ENCODE results near the gene HOXD13. TPM values are rescaled to one million over a fixed set of nuclear protein-coding genes. Genes with fewer than 3 reads are reported as not detected.

Gene HOXD13
- total and polyA plus RNA-seq, 7 experiments from 2014 or later = not detected

- Histone ChIP-seq H3K27me3 (ENCODE audit: control insufficient read depth in 2 of 2, insufficient read depth in 2 of 2, low read length in 2 of 2) (peaks cover 32 to 59% of the 10 kb centered on the region in 2 donors), H3K9me3 (ENCODE audit: control insufficient read depth in 2 of 3, low read length in 3 of 3) (no peaks in the 10 kb centered on the region), H3K27ac (ENCODE audit: low read depth, low read length) (no peak overlapping the region), H3K4me3 (ENCODE audit: low read length) (no peak overlapping the region), H3K4me1 (ENCODE audit: control insufficient read depth in 2 of 2, insufficient read depth in 2 of 2, low read length in 2 of 2) (peaks cover 10 to 14% of the 10 kb centered on the region in 2 donors), H3K36me3 (ENCODE audit: control insufficient read depth in 2 of 3, insufficient read depth in 3 of 3, low read length in 3 of 3) (no peaks in the 10 kb centered on the region)
- CTCF ChIA-PET = no interaction called here
- H3K27ac Mint-ChIP-seq = peak overlapping the region in 2 of 9 donors; percentile 14 to 29
- H3K27me3 Mint-ChIP-seq = peaks cover 85 to 95% (median 90%) of the 10 kb centered on the region in 5 donors
- DNase-seq (peak in 1 of 9 donors; percentile 6), ATAC-seq (no peak)
- H3K9me3 Mint-ChIP-seq = peaks cover 0 to 21% (median 0%) of the 10 kb centered on the region in 11 donors
- H3K4me3 Mint-ChIP-seq = no peak overlapping the region
- H3K36me3 Mint-ChIP-seq = peaks cover 0 to 5% (median 0%) of the 10 kb centered on the region in 5 donors
- H3K4me1 Mint-ChIP-seq = peaks cover 21 to 38% (median 26%) of the 10 kb centered on the region in 7 donors
- intact Hi-C loops (cut with micrococcal nuclease) = no loop called here
- POLR2A ChIA-PET = no interaction called here
These were observed 8.1 kb downstream of the HOXD13 start for GRCh38 chr2:176100547-176101140.

GRCh38 chr2:176101216-176101830, 8.8 kb downstream of the HOXD13 start:
- ATAC-seq (no peak), DNase-seq (no peak)
- Mint-ChIP-seq H3K9me3 (peaks cover 0 to 19% (median 2%) of the 10 kb centered on the region in 11 donors), H3K27ac (no peak overlapping the region), H3K36me3 (peaks cover 0 to 5% (median 2%) of the 10 kb centered on the region in 5 donors), H3K27me3 (peaks cover 85 to 95% (median 90%) of the 10 kb centered on the region in 5 donors), H3K4me3 (no peak overlapping the region), H3K4me1 (peaks cover 23 to 42% (median 30%) of the 10 kb centered on the region in 7 donors)
- Histone ChIP-seq H3K9me3 (ENCODE audit: control insufficient read depth in 2 of 3, low read length in 3 of 3) (no peaks in the 10 kb centered on the region), H3K27ac (ENCODE audit: low read depth, low read length) (no peak overlapping the region), H3K4me3 (ENCODE audit: low read length) (no peak overlapping the region), H3K36me3 (ENCODE audit: control insufficient read depth in 2 of 3, insufficient read depth in 3 of 3, low read length in 3 of 3) (no peaks in the 10 kb centered on the region), H3K4me1 (ENCODE audit: control insufficient read depth in 2 of 2, insufficient read depth in 2 of 2, low read length in 2 of 2) (peaks cover 13 to 15% of the 10 kb centered on the region in 2 donors), H3K27me3 (ENCODE audit: control insufficient read depth in 2 of 2, insufficient read depth in 2 of 2, low read length in 2 of 2) (peaks cover 27 to 56% of the 10 kb centered on the region in 2 donors)
- ChIA-PET CTCF (no interaction called here), POLR2A (no interaction called here)
- intact Hi-C loops (cut with micrococcal nuclease) = no loop called here

GRCh38 chr2:176101842-176102241, 9.3 kb downstream of the HOXD13 start:
- Mint-ChIP-seq H3K4me1 (peaks cover 19 to 39% (median 27%) of the 10 kb centered on the region in 7 donors), H3K27ac (no peak overlapping the region), H3K27me3 (peaks cover 83 to 92% (median 88%) of the 10 kb centered on the region in 5 donors), H3K4me3 (no peak overlapping the region), H3K36me3 (peaks cover 0 to 5% (median 3%) of the 10 kb centered on the region in 5 donors), H3K9me3 (peaks cover 0 to 20% (median 2%) of the 10 kb centered on the region in 11 donors)
- DNase-seq (peak in 1 of 9 donors; percentile 12), ATAC-seq (no peak)
- ChIA-PET CTCF (no interaction called here), POLR2A (no interaction called here)
- Histone ChIP-seq H3K9me3 (ENCODE audit: control insufficient read depth in 2 of 3, low read length in 3 of 3) (no peaks in the 10 kb centered on the region), H3K4me3 (ENCODE audit: low read length) (no peak overlapping the region), H3K36me3 (ENCODE audit: control insufficient read depth in 2 of 3, insufficient read depth in 3 of 3, low read length in 3 of 3) (no peaks in the 10 kb centered on the region), H3K4me1 (ENCODE audit: control insufficient read depth in 2 of 2, insufficient read depth in 2 of 2, low read length in 2 of 2) (peaks cover 7 to 17% of the 10 kb centered on the region in 2 donors), H3K27me3 (ENCODE audit: control insufficient read depth in 2 of 2, insufficient read depth in 2 of 2, low read length in 2 of 2) (peaks cover 22 to 53% of the 10 kb centered on the region in 2 donors), H3K27ac (ENCODE audit: low read depth, low read length) (no peak overlapping the region)
- intact Hi-C loops (cut with micrococcal nuclease) = no loop called here

- Mint-ChIP-seq H3K4me1 (peaks cover 18 to 38% (median 25%) of the 10 kb centered on the region in 7 donors), H3K27ac (no peak overlapping the region), H3K9me3 (peaks cover 0 to 20% (median 2%) of the 10 kb centered on the region in 11 donors), H3K27me3 (peaks cover 81 to 92% (median 87%) of the 10 kb centered on the region in 5 donors), H3K4me3 (peak overlapping the region in 1 of 10 donors; percentile 3), H3K36me3 (peaks cover 0 to 5% (median 3%) of the 10 kb centered on the region in 5 donors)
- H3K27ac ChIP-seq (ENCODE audit: low read depth, low read length) = no peak overlapping the region
- DNase-seq = no peak
- ChIA-PET CTCF (no interaction called here), POLR2A (interaction anchor here (1.0 kb wide), 1 partner anchor 26 kb away, joined by 3 read pairs; no protein-coding TSS in a partner anchor)
- no peaks in the 10 kb centered on the region for H3K36me3 ChIP-seq (ENCODE audit: control insufficient read depth in 2 of 3, insufficient read depth in 3 of 3, low read length in 3 of 3)
- no peak for ATAC-seq
- peaks cover 2 to 15% of the 10 kb centered on the region in 2 donors for H3K4me1 ChIP-seq (ENCODE audit: control insufficient read depth in 2 of 2, insufficient read depth in 2 of 2, low read length in 2 of 2)
- no peak overlapping the region for H3K4me3 ChIP-seq (ENCODE audit: low read length)
- H3K9me3 ChIP-seq (ENCODE audit: control insufficient read depth in 2 of 3, low read length in 3 of 3) = no peaks in the 10 kb centered on the region
- intact Hi-C loops (cut with micrococcal nuclease) = no loop called here
- peaks cover 17 to 56% of the 10 kb centered on the region in 2 donors for H3K27me3 ChIP-seq (ENCODE audit: control insufficient read depth in 2 of 2, insufficient read depth in 2 of 2, low read length in 2 of 2)
These were observed 9.9 kb downstream of the HOXD13 start for GRCh38 chr2:176102309-176102866.

GRCh38 chr2:176103194-176103593, 10.7 kb downstream of the HOXD13 start:
- Mint-ChIP-seq H3K27ac (no peak overlapping the region), H3K9me3 (peaks cover 0 to 20% (median 2%) of the 10 kb centered on the region in 11 donors), H3K36me3 (peaks cover 0 to 5% (median 3%) of the 10 kb centered on the region in 5 donors), H3K27me3 (peaks cover 73 to 85% (median 79%) of the 10 kb centered on the region in 5 donors), H3K4me1 (peaks cover 13 to 31% (median 18%) of the 10 kb centered on the region in 7 donors), H3K4me3 (peak overlapping the region in 1 of 10 donors; percentile 1)
- POLR2A ChIA-PET = interaction anchor here (1.0 kb wide), 1 partner anchor 25 kb away, joined by 3 read pairs; no protein-coding TSS in a partner anchor
- no peak overlapping the region for H3K27ac ChIP-seq (ENCODE audit: low read depth, low read length)
- no peak overlapping the region for H3K4me3 ChIP-seq (ENCODE audit: low read length)
- intact Hi-C loops (cut with micrococcal nuclease) = no loop called here
- ATAC-seq = no peak
- H3K36me3 ChIP-seq (ENCODE audit: control insufficient read depth in 2 of 3, insufficient read depth in 3 of 3, low read length in 3 of 3) = no peaks in the 10 kb centered on the region
- peaks cover 13 to 52% of the 10 kb centered on the region in 2 donors for H3K27me3 ChIP-seq (ENCODE audit: control insufficient read depth in 2 of 2, insufficient read depth in 2 of 2, low read length in 2 of 2)
- no peak for DNase-seq
- CTCF ChIA-PET = no interaction called here
- no peaks in the 10 kb centered on the region for H3K9me3 ChIP-seq (ENCODE audit: control insufficient read depth in 2 of 3, low read length in 3 of 3)
- H3K4me1 ChIP-seq (ENCODE audit: control insufficient read depth in 2 of 2, insufficient read depth in 2 of 2, low read length in 2 of 2) = peaks cover 0 to 14% of the 10 kb centered on the region in 2 donors

GRCh38 chr2:176103742-176104315, 11.3 kb downstream of the HOXD13 start:
- Mint-ChIP-seq H3K9me3 (peaks cover 0 to 20% (median 2%) of the 10 kb centered on the region in 11 donors), H3K36me3 (peaks cover 0 to 7% (median 4%) of the 10 kb centered on the region in 5 donors), H3K27ac (peak overlapping the region in 1 of 9 donors; percentile 11), H3K27me3 (peaks cover 74 to 86% (median 79%) of the 10 kb centered on the region in 5 donors), H3K4me3 (peak overlapping the region in 2 of 10 donors; percentile 14 to 23), H3K4me1 (peaks cover 14 to 37% (median 20%) of the 10 kb centered on the region in 7 donors)
- ATAC-seq (no peak), DNase-seq (no peak)
- no peak overlapping the region for H3K4me3 ChIP-seq (ENCODE audit: low read length)
- ChIA-PET POLR2A (no interaction called here), CTCF (no interaction called here)
- intact Hi-C loops (cut with micrococcal nuclease) = no loop called here
- H3K27me3 ChIP-seq (ENCODE audit: control insufficient read depth in 2 of 2, insufficient read depth in 2 of 2, low read length in 2 of 2) = peaks cover 8 to 52% of the 10 kb centered on the region in 2 donors
- no peaks in the 10 kb centered on the region for H3K9me3 ChIP-seq (ENCODE audit: control insufficient read depth in 2 of 3, low read length in 3 of 3)
- H3K27ac ChIP-seq (ENCODE audit: low read depth, low read length) = no peak overlapping the region
- peaks cover 0 to 14% of the 10 kb centered on the region in 2 donors for H3K4me1 ChIP-seq (ENCODE audit: control insufficient read depth in 2 of 2, insufficient read depth in 2 of 2, low read length in 2 of 2)
- no peaks in the 10 kb centered on the region for H3K36me3 ChIP-seq (ENCODE audit: control insufficient read depth in 2 of 3, insufficient read depth in 3 of 3, low read length in 3 of 3)
